Endodermal cell (in vitro differentiated cells): ENCODE results near the gene NDUFAF2. TPM values are rescaled to one million over a fixed set of nuclear protein-coding genes. Genes with fewer than 3 reads are reported as not detected.

ENCODE experiments used
- DNase-seq: peaks from one replicate; pipeline ENCODE4 v3.0.0-alpha.2; 2017
- H3K27ac ChIP-seq: 2 replicates; pipeline ENCODE4 v1.5.1; 2013; ENCODE audit warnings: mild to moderate bottlenecking, low read depth, low read length, moderate library complexity
- H3K27me3 ChIP-seq: 2 replicates; pipeline ENCODE4 v1.6.1; 2013; ENCODE audit warnings: mild to moderate bottlenecking, low read length, moderate library complexity; ENCODE audit not compliant: insufficient read depth, control insufficient read depth, poor library complexity, severe bottlenecking
- H3K36me3 ChIP-seq: 2 replicates; pipeline ENCODE4 v1.7.0; 2013; ENCODE audit warnings: mild to moderate bottlenecking, low read length, moderate library complexity; ENCODE audit not compliant: control insufficient read depth, insufficient read depth
- H3K4me1 ChIP-seq: one replicate; pipeline ENCODE4 v1.7.0; 2013; ENCODE audit warnings: low read length; ENCODE audit not compliant: control insufficient read depth, insufficient read depth
- H3K4me3 ChIP-seq: 2 replicates; pipeline ENCODE4 v1.5.1; 2013; ENCODE audit warnings: mild to moderate bottlenecking, low read length, moderate library complexity
- H3K9ac ChIP-seq: 2 replicates; pipeline ENCODE4 v1.6.1; 2013; ENCODE audit warnings: mild to moderate bottlenecking, low read length, moderate library complexity; ENCODE audit not compliant: poor library complexity, severe bottlenecking; ENCODE audit errors: extremely low read depth
- H3K9me3 ChIP-seq: 2 replicates; pipeline ENCODE4 v1.6.1; 2013; ENCODE audit warnings: mild to moderate bottlenecking, low read length, moderate library complexity; ENCODE audit not compliant: control insufficient read depth
- H3K27ac Mint-ChIP-seq: 2 replicates; pipeline ENCODE4 v1.8.0; 2020; ENCODE audit warnings: mixed read lengths
- H3K27me3 Mint-ChIP-seq: 2 replicates; pipeline ENCODE4 v1.8.0; 2021; ENCODE audit warnings: mild to moderate bottlenecking, mixed read lengths; ENCODE audit not compliant: insufficient read depth
- H3K36me3 Mint-ChIP-seq: 2 replicates; pipeline ENCODE4 v1.8.0; 2020; ENCODE audit warnings: low read depth, mixed read lengths
- H3K4me1 Mint-ChIP-seq: 2 replicates; pipeline ENCODE4 v1.8.0; 2020; ENCODE audit warnings: mixed read lengths
- H3K4me3 Mint-ChIP-seq: 2 replicates; pipeline ENCODE4 v1.8.0; 2020; ENCODE audit warnings: mild to moderate bottlenecking, moderate library complexity, mixed read lengths
- H3K9me3 Mint-ChIP-seq: 2 replicates; pipeline ENCODE4 v1.8.0; 2020; ENCODE audit warnings: mild to moderate bottlenecking, mixed read lengths
- WGBS, 2 experiments: methylation state at CpG; one replicate each; pipeline versions ENCODE4 v1.1.5 to v1.1.7; 2013; ENCODE audit warnings: missing lambda C conversion rate in 2 of 2, mixed read lengths in 1 of 2; ENCODE audit not compliant: insufficient coverage in 1 of 2, insufficient read length in 1 of 2; 5-methylcytosine and 5-hydroxymethylcytosine counted together
- total RNA-seq, 2 donors: library from RNA; stranded (reverse); fragmentation: NEBNext Ultra II Directional in 1 of 2; extraction: Animal tissue kit (Norgen Biotek cat#: 25700) in 1 of 2; gene quantifications; 2 replicates in 1 of 2; 3 replicates in 1 of 2; pipeline ENCODE4 v1.2.1, GENCODE V29; 2021
- TF ChIP-seq, protein P1 (sequence below): fragments of 200-600 bp; sonication (generic); conservative IDR thresholded peaks from 2 replicates; pipeline ENCODE4 v1.5.0; 2021; ENCODE audit warnings: antibody characterized with exemption, mild to moderate bottlenecking

Gene NDUFAF2
- total RNA-seq, 2 donors from 2014 or later = 20.5 to 23.0 TPM

DNA sequence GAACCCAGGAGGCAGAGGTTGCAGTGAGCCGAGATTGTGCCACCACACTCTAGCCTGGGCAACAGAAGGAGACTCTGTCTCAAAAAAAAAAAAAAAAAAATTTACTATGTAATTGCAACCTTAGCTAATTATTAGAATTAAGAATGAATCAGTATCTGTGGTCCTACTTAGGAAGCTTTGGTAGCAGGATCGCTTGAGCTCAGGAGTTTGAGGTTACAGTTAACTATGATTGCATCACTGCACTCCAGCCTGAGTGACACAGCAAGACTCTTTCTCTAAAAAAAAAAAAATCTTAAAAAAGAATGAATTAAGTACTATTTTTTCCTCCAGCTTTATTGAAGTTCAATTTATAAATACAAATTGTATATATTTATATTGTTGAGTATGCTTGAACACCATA lies 16.7 kb downstream of the NDUFAF2 start:
- TF ChIP-seq, protein P1, sequence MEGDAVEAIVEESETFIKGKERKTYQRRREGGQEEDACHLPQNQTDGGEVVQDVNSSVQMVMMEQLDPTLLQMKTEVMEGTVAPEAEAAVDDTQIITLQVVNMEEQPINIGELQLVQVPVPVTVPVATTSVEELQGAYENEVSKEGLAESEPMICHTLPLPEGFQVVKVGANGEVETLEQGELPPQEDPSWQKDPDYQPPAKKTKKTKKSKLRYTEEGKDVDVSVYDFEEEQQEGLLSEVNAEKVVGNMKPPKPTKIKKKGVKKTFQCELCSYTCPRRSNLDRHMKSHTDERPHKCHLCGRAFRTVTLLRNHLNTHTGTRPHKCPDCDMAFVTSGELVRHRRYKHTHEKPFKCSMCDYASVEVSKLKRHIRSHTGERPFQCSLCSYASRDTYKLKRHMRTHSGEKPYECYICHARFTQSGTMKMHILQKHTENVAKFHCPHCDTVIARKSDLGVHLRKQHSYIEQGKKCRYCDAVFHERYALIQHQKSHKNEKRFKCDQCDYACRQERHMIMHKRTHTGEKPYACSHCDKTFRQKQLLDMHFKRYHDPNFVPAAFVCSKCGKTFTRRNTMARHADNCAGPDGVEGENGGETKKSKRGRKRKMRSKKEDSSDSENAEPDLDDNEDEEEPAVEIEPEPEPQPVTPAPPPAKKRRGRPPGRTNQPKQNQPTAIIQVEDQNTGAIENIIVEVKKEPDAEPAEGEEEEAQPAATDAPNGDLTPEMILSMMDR = no peak
- Histone ChIP-seq H3K4me1 (no peaks in the 10 kb centered on the region), H3K36me3 (no peaks in the 10 kb centered on the region), H3K9me3 (no peaks in the 10 kb centered on the region), H3K4me3 (no peak overlapping the region), H3K27me3 (no peaks in the 10 kb centered on the region), H3K9ac (no peak overlapping the region), H3K27ac (no peak overlapping the region)
- DNase-seq = no peak
- H3K27me3 Mint-ChIP-seq = no peaks in the 10 kb centered on the region
- H3K4me1 Mint-ChIP-seq = no peaks in the 10 kb centered on the region
- no peak overlapping the region for H3K4me3 Mint-ChIP-seq
- no peak overlapping the region for H3K27ac Mint-ChIP-seq
- WGBS, 2 experiments = 86 to 100% methylated on average over 1 to 2 of the region's 2 CpGs
- H3K9me3 Mint-ChIP-seq = no peaks in the 10 kb centered on the region
- H3K36me3 Mint-ChIP-seq = no peaks in the 10 kb centered on the region

DNA sequence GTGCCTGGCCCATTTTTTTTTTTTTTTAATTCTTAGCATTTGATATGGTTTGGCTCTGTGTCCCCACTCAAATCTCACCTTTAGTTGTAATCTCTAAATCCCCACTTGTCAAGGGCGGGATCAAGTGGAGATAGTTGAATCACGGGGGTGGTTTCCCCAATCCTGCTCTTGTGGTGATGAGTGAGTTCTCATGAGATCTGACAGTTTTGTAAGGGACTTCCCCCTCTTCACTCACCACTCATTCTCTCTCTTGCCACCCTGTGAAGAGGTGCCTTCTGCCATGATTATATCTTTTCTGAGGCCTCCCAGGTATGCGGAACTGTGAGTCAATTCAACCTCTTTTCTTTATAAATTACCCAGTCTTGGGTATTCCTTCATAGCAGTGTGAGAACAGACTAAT lies 27.2 kb downstream of the NDUFAF2 start:
- 77 to 89% methylated on average over 3 of the region's 3 CpGs for WGBS, 2 experiments
- H3K4me3 ChIP-seq = no peak overlapping the region
- H3K36me3 Mint-ChIP-seq = peaks cover 3% of the 10 kb centered on the region
- H3K9me3 ChIP-seq = no peaks in the 10 kb centered on the region
- DNase-seq = no peak
- H3K9ac ChIP-seq = no peak overlapping the region
- no peaks in the 10 kb centered on the region for H3K4me1 ChIP-seq
- no peaks in the 10 kb centered on the region for H3K27me3 Mint-ChIP-seq
- peaks cover 8% of the 10 kb centered on the region for H3K4me1 Mint-ChIP-seq
- H3K9me3 Mint-ChIP-seq = peaks cover 11% of the 10 kb centered on the region
- no peak overlapping the region for H3K27ac Mint-ChIP-seq
- TF ChIP-seq, protein P1 = no peak
- H3K4me3 Mint-ChIP-seq = no peak overlapping the region
- H3K27ac ChIP-seq = no peak overlapping the region
- no peaks in the 10 kb centered on the region for H3K27me3 ChIP-seq
- no peaks in the 10 kb centered on the region for H3K36me3 ChIP-seq

DNA sequence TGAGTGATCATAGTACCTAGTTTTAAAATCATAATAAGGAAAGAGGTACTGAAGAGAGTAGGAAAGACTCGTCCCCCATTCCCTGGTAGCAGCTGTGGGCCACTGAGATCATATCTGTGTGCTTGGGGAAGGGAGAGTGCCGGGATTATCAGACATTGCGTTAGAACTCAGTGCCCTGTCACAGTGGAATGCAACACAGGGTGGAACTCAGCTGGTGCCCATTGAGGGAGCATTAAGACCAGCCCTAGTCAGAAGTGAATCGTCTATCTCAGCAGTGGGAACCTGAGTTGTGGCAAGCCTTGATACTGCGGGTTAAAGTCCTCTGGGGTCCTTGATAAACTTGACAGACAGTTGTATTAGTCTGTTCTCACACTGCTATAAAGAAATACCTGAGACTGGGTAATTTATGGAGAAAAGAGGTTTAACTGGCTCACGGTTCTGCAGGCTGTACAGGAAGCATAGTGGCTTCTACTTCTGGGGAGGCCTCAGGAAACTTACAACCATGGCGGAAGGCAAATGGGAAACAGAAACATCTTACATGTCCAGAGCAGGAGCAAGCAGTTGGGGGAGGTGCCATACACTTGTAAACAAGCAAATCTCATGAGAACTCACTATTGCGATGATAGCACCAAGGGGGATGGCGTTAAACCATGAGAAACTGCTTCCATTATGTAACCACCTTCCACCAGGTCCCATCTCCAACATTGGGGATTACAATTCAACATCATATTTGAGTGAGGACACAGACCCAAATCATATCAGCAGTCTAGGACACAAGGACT lies 33.1 kb downstream of the NDUFAF2 start:
- peaks cover 11% of the 10 kb centered on the region for H3K4me1 ChIP-seq
- H3K27ac Mint-ChIP-seq = peak overlapping the region; percentile 91
- H3K36me3 Mint-ChIP-seq = peaks cover 2% of the 10 kb centered on the region
- 81 to 87% methylated on average over 7 to 8 of the region's 9 CpGs for WGBS, 2 experiments
- H3K4me3 ChIP-seq = peak overlapping the region; percentile 59
- H3K9me3 ChIP-seq = peaks cover 11% of the 10 kb centered on the region
- H3K9me3 Mint-ChIP-seq = peaks cover 10% of the 10 kb centered on the region
- peak overlapping the region; percentile 64 for H3K9ac ChIP-seq
- peaks cover 34% of the 10 kb centered on the region for H3K4me1 Mint-ChIP-seq
- no peaks in the 10 kb centered on the region for H3K27me3 ChIP-seq
- DNase-seq = peak; percentile 44
- H3K4me3 Mint-ChIP-seq = peak overlapping the region; percentile 28
- H3K36me3 ChIP-seq = no peaks in the 10 kb centered on the region
- TF ChIP-seq, protein P1 = no peak
- peak overlapping the region; percentile 6 for H3K27ac ChIP-seq
- no peaks in the 10 kb centered on the region for H3K27me3 Mint-ChIP-seq
